B cell (primary cell): ENCODE results near the gene KIF4A. TPM values are rescaled to one million over a fixed set of nuclear protein-coding genes. Genes with fewer than 3 reads are reported as not detected.

ENCODE experiments used
- ATAC-seq: fragments of 200-7000 bp; cut with Tn5 transposase; one replicate; pipeline ENCODE4 v1.10.0; 2021; ENCODE audit warnings: low read depth, mild to moderate bottlenecking, moderate number of reproducible peaks, moderate library complexity
- CTCF ChIA-PET: fragments of 350-600 bp; sonication (Branson Sonifier 250); formaldehyde crosslinking; loops from one replicate; lab custom pipeline; 2021; ENCODE audit warnings: antibody characterized with exemption, inconsistent platforms; lab: Charles Lee
- POLR2A ChIA-PET: fragments of 350-600 bp; sonication (Branson Sonifier 250); formaldehyde crosslinking; loops from one replicate; lab custom pipeline; 2021; ENCODE audit warnings: antibody characterized with exemption; lab: Charles Lee
- DNase-seq: peaks from one replicate; pipeline ENCODE4 v3.0.0; 2013
- H2AFZ ChIP-seq: 2 replicates; pipeline ENCODE4 v1.6.1; 2012; ENCODE audit warnings: mild to moderate bottlenecking, low read depth, low read length; ENCODE audit not compliant: insufficient read depth, poor library complexity, severe bottlenecking
- H3K27ac ChIP-seq, 2 donors: 1 replicate in 1 of 2; 2 replicates in 1 of 2; pipeline ENCODE4 v1.5.1; 2012 to 2013; ENCODE audit warnings: low read length in 2 of 2, mild to moderate bottlenecking in 2 of 2, moderate library complexity in 1 of 2
- H3K27me3 ChIP-seq, 4 experiments: fragments of 200-600 bp in 1 of 4; sonication (generic) in 1 of 4; replicated peaks in 1 of 4; 1 replicate in 2 of 4; 2 replicates in 2 of 4; pipeline versions ENCODE4 v1.6.1 to v1.7.0; 2013 to 2016; ENCODE audit warnings: low read length in 3 of 4, mild to moderate bottlenecking in 2 of 4, mixed read lengths in 1 of 4, moderate library complexity in 1 of 4; ENCODE audit not compliant: insufficient read depth in 4 of 4, control insufficient read depth in 3 of 4; ENCODE audit errors: control extremely low read depth in 1 of 4
- H3K36me3 ChIP-seq, 2 experiments: replicated peaks in 1 of 2; 1 replicate in 1 of 2; 2 replicates in 1 of 2; pipeline versions ENCODE4 v1.6.1 to v1.7.1; 2013; ENCODE audit warnings: low read length in 1 of 2; ENCODE audit not compliant: insufficient read depth in 2 of 2, control insufficient read depth in 1 of 2; ENCODE audit errors: control extremely low read depth in 1 of 2, extremely low read depth in 1 of 2
- H3K4me1 ChIP-seq, 2 donors: fragments of 200-600 bp in 1 of 2; sonication (generic) in 1 of 2; 1 replicate in 1 of 2; 2 replicates in 1 of 2; pipeline versions ENCODE4 v1.5.1 to v1.6.1; 2013 to 2017; ENCODE audit warnings: low read length in 2 of 2; ENCODE audit not compliant: control insufficient read depth in 2 of 2, insufficient read depth in 2 of 2
- H3K4me2 ChIP-seq: replicated peaks from 2 replicates; pipeline ENCODE3; 2012; ENCODE audit warnings: mild to moderate bottlenecking, low read depth, low read length; ENCODE audit not compliant: poor library complexity, severe bottlenecking
- H3K4me3 ChIP-seq, 5 experiments: fragments of 200-600 bp in 1 of 5; sonication (generic) in 1 of 5; 1 replicate in 3 of 5; 2 replicates in 2 of 5; pipeline versions ENCODE4 v1.5.1 to v1.7.0; 2011 to 2016; ENCODE audit warnings: low read length in 4 of 5, mild to moderate bottlenecking in 4 of 5, low read depth in 2 of 5, control low read depth in 1 of 5, moderate library complexity in 1 of 5; ENCODE audit not compliant: insufficient read depth in 1 of 5; ENCODE audit errors: control extremely low read depth in 1 of 5, extremely low read depth in 1 of 5
- H3K79me2 ChIP-seq: fragments of 200-600 bp; sonication (generic); one replicate; pipeline ENCODE4 v1.6.0; 2016; ENCODE audit warnings: low read length; ENCODE audit not compliant: control insufficient read depth, insufficient read depth
- H3K9ac ChIP-seq: fragments of 200-600 bp; sonication (generic); 2 replicates; pipeline ENCODE4 v1.6.1; 2017; ENCODE audit warnings: mild to moderate bottlenecking, low read length, moderate library complexity
- H3K9me3 ChIP-seq, 3 donors: one replicate each; pipeline versions ENCODE4 v1.6.1 to v1.7.1; 2013; ENCODE audit warnings: low read length in 2 of 3; ENCODE audit not compliant: control insufficient read depth in 2 of 3, insufficient read depth in 1 of 3; ENCODE audit errors: control extremely low read depth in 1 of 3
- H4K20me1 ChIP-seq: 2 replicates; pipeline ENCODE4 v1.6.0; 2012; ENCODE audit warnings: mild to moderate bottlenecking, low read length; ENCODE audit not compliant: insufficient read depth, control insufficient read depth, poor library complexity, severe bottlenecking
- H3K27ac Mint-ChIP-seq: one replicate; pipeline ENCODE4 v1.8.0; 2021; ENCODE audit warnings: mixed read lengths
- H3K27me3 Mint-ChIP-seq: one replicate; pipeline ENCODE4 v1.8.0; 2021; ENCODE audit warnings: mixed read lengths
- H3K4me1 Mint-ChIP-seq: one replicate; pipeline ENCODE4 v1.8.0; 2021; ENCODE audit warnings: mixed read lengths
- H3K4me3 Mint-ChIP-seq: one replicate; pipeline ENCODE4 v1.8.0; 2021; ENCODE audit warnings: mixed read lengths
- H3K9me3 Mint-ChIP-seq: one replicate; pipeline ENCODE4 v1.8.0; 2022; ENCODE audit warnings: mixed read lengths; ENCODE audit not compliant: insufficient read depth
- EZH2 ChIP-seq: IDR thresholded peaks from 2 replicates; pipeline ENCODE4 v1.6.1; 2012; ENCODE audit warnings: borderline replicate concordance, low read depth, mild to moderate bottlenecking, moderate library complexity, low read length; ENCODE audit not compliant: insufficient read depth, poor library complexity, severe bottlenecking
- WGBS: methylation state at CpG from one replicate; pipeline ENCODE4 v1.1.5; 2013; ENCODE audit warnings: missing lambda C conversion rate; ENCODE audit not compliant: insufficient coverage; 5-methylcytosine and 5-hydroxymethylcytosine counted together
- intact Hi-C: fragments of 100-400 bp; cut with micrococcal nuclease; formaldehyde crosslinking; loops from one replicate; pipeline ENCODE4 v1.10.0; 2022
- polyA plus RNA-seq: library from polyadenylated mRNA; depleted of rRNA; stranded (reverse); fragments of >200 nt; gene quantifications from 2 replicates; pipeline ENCODE4 v1.2.3, GENCODE V29; 2012
- total RNA-seq, 2 donors: library from RNA; stranded (reverse); fragments of 120-200 nt in 1 of 2; gene quantifications; 1 replicate in 1 of 2; 2 replicates in 1 of 2; pipeline versions ENCODE4 v1.2.3 to v1.2.4, GENCODE V29; 2013 to 2022
- TF ChIP-seq, protein P1 (sequence below): fragments of 200-600 bp; IDR thresholded peaks from one replicate; pipeline ENCODE4 v1.8.0; 2022; ENCODE audit warnings: antibody characterized with exemption, mild to moderate bottlenecking

KIF4A gene
- total and polyA plus RNA-seq, 2 donors (not counting 1 experiment from before 2014, with no cell fraction given): 0.06 to 0.07 TPM

DNA sequence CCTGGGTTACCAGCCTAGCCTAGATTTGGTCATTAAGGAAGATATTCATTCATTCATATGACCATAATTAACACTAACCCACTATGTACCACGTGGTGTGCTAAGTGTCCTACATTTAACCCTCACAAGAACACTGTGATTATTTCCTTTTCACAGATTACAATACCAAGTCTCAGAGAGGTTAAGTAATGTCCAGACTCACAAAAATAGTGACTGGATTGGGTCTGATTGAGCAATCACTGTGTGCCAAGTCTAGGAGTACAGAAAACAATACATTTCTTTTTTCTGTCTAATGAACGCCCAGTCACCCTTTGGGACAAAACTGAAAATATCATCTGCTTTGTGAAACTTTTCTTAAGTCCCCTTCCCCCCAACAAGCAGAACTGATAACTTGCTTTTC is 147.1 kb downstream of the KIF4A start:
- no peaks in the 10 kb centered on the region for H4K20me1 ChIP-seq
- 60% methylated on average over 1 of the region's 2 CpGs for WGBS
- no peak overlapping the region for H3K4me2 ChIP-seq
- H3K4me1 Mint-ChIP-seq: peaks cover 15% of the 10 kb centered on the region
- TF ChIP-seq EZH2: no peak
- TF ChIP-seq, protein P1, sequence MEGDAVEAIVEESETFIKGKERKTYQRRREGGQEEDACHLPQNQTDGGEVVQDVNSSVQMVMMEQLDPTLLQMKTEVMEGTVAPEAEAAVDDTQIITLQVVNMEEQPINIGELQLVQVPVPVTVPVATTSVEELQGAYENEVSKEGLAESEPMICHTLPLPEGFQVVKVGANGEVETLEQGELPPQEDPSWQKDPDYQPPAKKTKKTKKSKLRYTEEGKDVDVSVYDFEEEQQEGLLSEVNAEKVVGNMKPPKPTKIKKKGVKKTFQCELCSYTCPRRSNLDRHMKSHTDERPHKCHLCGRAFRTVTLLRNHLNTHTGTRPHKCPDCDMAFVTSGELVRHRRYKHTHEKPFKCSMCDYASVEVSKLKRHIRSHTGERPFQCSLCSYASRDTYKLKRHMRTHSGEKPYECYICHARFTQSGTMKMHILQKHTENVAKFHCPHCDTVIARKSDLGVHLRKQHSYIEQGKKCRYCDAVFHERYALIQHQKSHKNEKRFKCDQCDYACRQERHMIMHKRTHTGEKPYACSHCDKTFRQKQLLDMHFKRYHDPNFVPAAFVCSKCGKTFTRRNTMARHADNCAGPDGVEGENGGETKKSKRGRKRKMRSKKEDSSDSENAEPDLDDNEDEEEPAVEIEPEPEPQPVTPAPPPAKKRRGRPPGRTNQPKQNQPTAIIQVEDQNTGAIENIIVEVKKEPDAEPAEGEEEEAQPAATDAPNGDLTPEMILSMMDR: no peak
- no peak overlapping the region for H3K4me3 ChIP-seq
- H3K9ac ChIP-seq: no peak overlapping the region
- peaks cover 9 to 17% of the 10 kb centered on the region in 2 donors for H3K4me1 ChIP-seq
- no peak overlapping the region for H2AFZ ChIP-seq
- no peaks in the 10 kb centered on the region for H3K36me3 ChIP-seq
- H3K27me3 Mint-ChIP-seq: peaks cover 19% of the 10 kb centered on the region
- ATAC-seq: no peak
- no peaks in the 10 kb centered on the region for H3K27me3 ChIP-seq
- H3K79me2 ChIP-seq: no peaks in the 10 kb centered on the region
- CTCF ChIA-PET: interaction anchor here (1.7 kb wide), 1 partner anchor 14 kb away, joined by 4 read pairs; the partner anchor contains the start of gene GDPD2
- no peak overlapping the region for H3K27ac ChIP-seq
- no peaks in the 10 kb centered on the region for H3K9me3 Mint-ChIP-seq
- DNase-seq: no peak
- intact Hi-C loops: no loop called here
- H3K27ac Mint-ChIP-seq: no peak overlapping the region
- no peaks in the 10 kb centered on the region for H3K9me3 ChIP-seq
- POLR2A ChIA-PET: no interaction called here
- no peak overlapping the region for H3K4me3 Mint-ChIP-seq

DNA sequence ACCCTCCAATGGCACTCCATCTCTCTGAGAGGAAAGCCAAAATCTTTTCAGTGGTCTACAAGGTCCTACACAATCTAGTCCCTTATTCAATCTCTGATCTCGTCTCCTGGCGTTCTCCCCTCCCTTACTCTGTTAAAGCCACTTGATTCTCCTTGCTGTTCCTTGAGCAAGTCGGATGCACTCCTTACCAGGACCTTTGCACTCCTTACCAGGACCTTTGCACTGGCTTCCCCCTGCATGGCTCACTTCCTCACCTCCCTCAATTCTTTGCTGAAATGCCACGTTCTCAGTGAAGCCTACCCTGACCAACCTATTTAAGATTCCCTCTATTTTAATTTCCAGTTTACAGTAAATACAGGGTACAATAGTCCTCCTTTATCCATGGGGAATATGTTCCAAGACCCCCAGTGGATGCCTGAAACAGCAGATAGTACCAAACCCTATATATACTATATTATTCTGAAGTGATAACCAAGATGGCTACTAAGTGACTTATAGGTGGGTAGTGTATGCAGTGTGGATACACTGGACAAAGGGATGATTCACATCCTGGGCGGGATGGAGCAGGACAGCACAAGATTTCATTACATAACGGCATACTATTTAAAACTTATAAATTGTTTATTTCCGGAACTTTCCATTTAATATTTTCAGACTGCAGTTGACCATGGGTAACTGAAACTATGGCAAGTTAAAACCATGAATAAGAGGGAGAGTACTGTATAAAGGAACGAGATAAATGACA is 148.2 kb downstream of the KIF4A start:
- Mint-ChIP-seq H3K4me1 (peaks cover 15% of the 10 kb centered on the region), H3K9me3 (no peaks in the 10 kb centered on the region), H3K27me3 (peaks cover 27% of the 10 kb centered on the region), H3K27ac (no peak overlapping the region), H3K4me3 (no peak overlapping the region)
- H3K27me3 ChIP-seq: no peaks in the 10 kb centered on the region
- TF ChIP-seq, protein P1: no peak
- no peak for TF ChIP-seq EZH2
- no peak for DNase-seq
- no peaks in the 10 kb centered on the region for H3K36me3 ChIP-seq
- CTCF ChIA-PET: no interaction called here
- peaks cover 9 to 17% of the 10 kb centered on the region in 2 donors for H3K4me1 ChIP-seq
- 100% methylated on average over 2 of the region's 8 CpGs for WGBS
- intact Hi-C loops: no loop called here
- POLR2A ChIA-PET: no interaction called here
- no peak overlapping the region for H3K27ac ChIP-seq
- H3K9ac ChIP-seq: no peak overlapping the region
- no peak overlapping the region for H3K4me3 ChIP-seq
- ATAC-seq: no peak
- H2AFZ ChIP-seq: no peak overlapping the region
- no peak overlapping the region for H3K4me2 ChIP-seq
- no peaks in the 10 kb centered on the region for H4K20me1 ChIP-seq
- no peaks in the 10 kb centered on the region for H3K9me3 ChIP-seq
- H3K79me2 ChIP-seq: no peaks in the 10 kb centered on the region
